H1 (cell line): ENCODE data around the gene HHIP. TPM values are rescaled to one million over a fixed set of nuclear protein-coding genes. Genes with fewer than 3 reads are reported as not detected.

Source experiments
- CTCF ChIA-PET: fragments of 300-600 bp; sonication (Branson Sonifier 250); formaldehyde crosslinking; loops from one replicate; lab custom pipeline; 2021; ENCODE audit not compliant: partially characterized antibody; lab: Charles Lee
- POLR2A ChIA-PET: fragments of 300-600 bp; sonication (Branson Sonifier 250); formaldehyde crosslinking; loops from one replicate; lab custom pipeline; 2021; ENCODE audit warnings: inconsistent platforms; ENCODE audit not compliant: partially characterized antibody; lab: Charles Lee
- DNase-seq, 2 experiments: peaks; one replicate each; pipeline versions ENCODE4 v3.0.0 to v3.0.0-alpha.2; 2010 to 2022; ENCODE audit warnings: low spot score in 2 of 2, low read depth in 1 of 2, mixed read lengths in 1 of 2
- FAIRE-seq: peaks from 2 replicates; lab custom pipeline; 2011; peaks lifted over from hg19 to GRCh38; lab: Jason Lieb, UNC
- H2AFZ ChIP-seq: 2 replicates; pipeline ENCODE4 v1.8.1; 2012; ENCODE audit warnings: low read length, inconsistent platforms
- H2AK5ac ChIP-seq: 2 replicates; pipeline ENCODE4 v1.6.1; 2013; ENCODE audit warnings: low read depth, low read length
- H2BK120ac ChIP-seq: replicated peaks from 2 replicates; pipeline ENCODE3; 2013; ENCODE audit warnings: low read depth, low read length, inconsistent platforms
- H2BK12ac ChIP-seq: 2 replicates; pipeline ENCODE4 v1.6.1; 2013; ENCODE audit warnings: low read depth, low read length
- H2BK15ac ChIP-seq: 2 replicates; pipeline ENCODE4 v1.6.1; 2013; ENCODE audit warnings: low read length
- H2BK20ac ChIP-seq: 2 replicates; pipeline ENCODE4 v1.6.1; 2013; ENCODE audit warnings: low read length
- H2BK5ac ChIP-seq: 2 replicates; pipeline ENCODE4 v1.6.1; 2013; ENCODE audit warnings: low read depth, low read length
- H3K14ac ChIP-seq: 2 replicates; pipeline ENCODE4 v1.6.1; 2013; ENCODE audit warnings: inconsistent platforms; ENCODE audit not compliant: insufficient read length
- H3K18ac ChIP-seq: 2 replicates; pipeline ENCODE4 v1.6.1; 2013; ENCODE audit warnings: low read length; ENCODE audit errors: extremely low read depth
- H3K23ac ChIP-seq: 2 replicates; pipeline ENCODE4 v1.6.1; 2013; ENCODE audit warnings: inconsistent platforms; ENCODE audit not compliant: insufficient read length
- H3K23me2 ChIP-seq: 2 replicates; pipeline ENCODE4 v1.6.1; 2013; ENCODE audit warnings: low read depth, low read length
- H3K27ac ChIP-seq: 2 replicates; pipeline ENCODE4 v1.6.1; 2011; ENCODE audit warnings: low read depth, low read length, inconsistent platforms
- H3K27me3 ChIP-seq, 4 experiments: replicated peaks in 1 of 4; 1 replicate in 1 of 4; 2 replicates in 3 of 4; pipeline versions ENCODE4 v1.6.1 to v1.8.1; 2011 to 2013; ENCODE audit warnings: low read length in 3 of 4, mild to moderate bottlenecking in 3 of 4, inconsistent platforms in 2 of 4, mixed read lengths in 2 of 4, moderate library complexity in 1 of 4; ENCODE audit not compliant: control insufficient read depth in 3 of 4, insufficient read depth in 3 of 4; ENCODE audit errors: extremely low read depth in 1 of 4
- H3K36me3 ChIP-seq, 4 experiments: 2 replicates each; pipeline versions ENCODE4 v1.6.1 to v1.8.1; 2011 to 2013; ENCODE audit warnings: mild to moderate bottlenecking in 4 of 4, low read length in 3 of 4, moderate library complexity in 2 of 4, control low read depth in 1 of 4, inconsistent platforms in 1 of 4; ENCODE audit not compliant: insufficient read depth in 4 of 4, control insufficient read depth in 2 of 4
- H3K4ac ChIP-seq: replicated peaks from 2 replicates; pipeline ENCODE3; 2013; ENCODE audit warnings: low read length, low read depth, mixed read lengths, inconsistent platforms; ENCODE audit not compliant: insufficient read length
- H3K4me1 ChIP-seq, 4 experiments: replicated peaks in 1 of 4; 1 replicate in 1 of 4; 2 replicates in 3 of 4; pipeline versions ENCODE4 v1.6.1 to v1.8.1; 2011 to 2013; ENCODE audit warnings: low read length in 3 of 4, inconsistent platforms in 2 of 4, mixed read lengths in 1 of 4; ENCODE audit not compliant: insufficient read depth in 4 of 4, control insufficient read depth in 3 of 4
- H3K4me2 ChIP-seq, 2 experiments: 2 replicates each; pipeline versions ENCODE4 v1.6.1 to v1.8.1; 2011 to 2013; ENCODE audit warnings: low read depth in 2 of 2, low read length in 2 of 2, control low read depth in 1 of 2, inconsistent platforms in 1 of 2, mild to moderate bottlenecking in 1 of 2; ENCODE audit not compliant: insufficient read depth in 1 of 2
- H3K4me3 ChIP-seq, 4 experiments: fragments of 200-600, 300-600 bp in 1 of 4; sonication (generic), shearing (Covaris generic), sonication (Bioruptor Twin) in 1 of 4; 2 replicates each; pipeline versions ENCODE4 v1.5.1 to v1.8.1; 2011 to 2016; ENCODE audit warnings: low read length in 4 of 4, low read depth in 3 of 4, control low read depth in 2 of 4, inconsistent platforms in 2 of 4, mild to moderate bottlenecking in 2 of 4, mixed read lengths in 1 of 4, moderate library complexity in 1 of 4; ENCODE audit not compliant: insufficient read depth in 2 of 4; ENCODE audit errors: extremely low read depth in 1 of 4
- H3K56ac ChIP-seq: replicated peaks from 2 replicates; pipeline ENCODE3; 2013; ENCODE audit warnings: low read depth, mild to moderate bottlenecking, mixed read lengths, low read length, inconsistent platforms; ENCODE audit not compliant: insufficient read length
- H3K79me1 ChIP-seq: 2 replicates; pipeline ENCODE4 v1.6.1; 2013; ENCODE audit warnings: low read depth, low read length, control low read depth
- H3K79me2 ChIP-seq, 2 experiments: 2 replicates each; pipeline versions ENCODE4 v1.6.1 to v1.8.1; 2012 to 2013; ENCODE audit warnings: low read length in 2 of 2, mild to moderate bottlenecking in 2 of 2, inconsistent platforms in 1 of 2; ENCODE audit not compliant: insufficient read depth in 2 of 2, control insufficient read depth in 1 of 2
- H3K9ac ChIP-seq, 4 experiments: replicated peaks in 1 of 4; 1 replicate in 1 of 4; 2 replicates in 3 of 4; pipeline versions ENCODE4 v1.6.1 to v1.8.1; 2011 to 2013; ENCODE audit warnings: low read depth in 3 of 4, low read length in 3 of 4, control low read depth in 2 of 4, mild to moderate bottlenecking in 2 of 4, moderate library complexity in 2 of 4, inconsistent platforms in 1 of 4; ENCODE audit errors: extremely low read depth in 1 of 4
- H3K9me3 ChIP-seq, 2 experiments: 2 replicates each; pipeline versions ENCODE4 v1.6.1 to v1.8.1; 2012 to 2013; ENCODE audit warnings: mild to moderate bottlenecking in 2 of 2, moderate library complexity in 2 of 2, control low read depth in 1 of 2, inconsistent platforms in 1 of 2, low read depth in 1 of 2, low read length in 1 of 2, mixed read lengths in 1 of 2; ENCODE audit not compliant: insufficient read depth in 2 of 2
- H4K20me1 ChIP-seq, 2 experiments: replicated peaks in 1 of 2; 2 replicates each; pipeline versions ENCODE3 to v1.8.1; 2011 to 2013; ENCODE audit warnings: inconsistent platforms in 2 of 2, low read length in 2 of 2, mild to moderate bottlenecking in 1 of 2; ENCODE audit not compliant: insufficient read depth in 2 of 2, control insufficient read depth in 1 of 2
- H4K5ac ChIP-seq: 2 replicates; pipeline ENCODE4 v1.6.1; 2013; ENCODE audit warnings: low read length, low read depth, mixed read lengths, inconsistent platforms; ENCODE audit not compliant: insufficient read length
- H4K8ac ChIP-seq: 2 replicates; pipeline ENCODE4 v1.8.0; 2013; ENCODE audit warnings: mild to moderate bottlenecking, moderate library complexity, low read length, inconsistent platforms; ENCODE audit not compliant: insufficient read depth; ENCODE audit errors: extremely low read depth
- H4K91ac ChIP-seq: replicated peaks from 2 replicates; pipeline ENCODE3; 2013; ENCODE audit warnings: low read length, mixed read lengths, inconsistent platforms; ENCODE audit not compliant: insufficient read length
- BRCA1 ChIP-seq: IDR thresholded peaks from 2 replicates; pipeline ENCODE4 v1.6.1; 2012; ENCODE audit warnings: low read depth, low read length, improper control_type of control experiment
- CHD2 ChIP-seq: IDR thresholded peaks from 2 replicates; pipeline ENCODE4 v1.6.1; 2012; ENCODE audit warnings: low read length, improper control_type of control experiment
- JUN ChIP-seq: IDR thresholded peaks from 2 replicates; pipeline ENCODE4 v1.6.1; 2011; ENCODE audit warnings: low read depth, mild to moderate bottlenecking, improper control_type of control experiment, low read length
- KDM5A ChIP-seq: fragments of 200-600 bp; IDR thresholded peaks from 2 replicates; pipeline ENCODE4 v1.7.1; 2012; ENCODE audit warnings: mild to moderate bottlenecking, low read length, inconsistent platforms, mixed read lengths
- POLR2AphosphoS5 ChIP-seq: IDR thresholded peaks from 2 replicates; pipeline ENCODE4 v1.6.1; 2011; ENCODE audit warnings: low read depth, low read length
- SIX5 ChIP-seq: IDR thresholded peaks from 2 replicates; pipeline ENCODE4 v1.6.1; 2011; ENCODE audit warnings: mild to moderate bottlenecking, low read depth, low read length
- SP1 ChIP-seq: IDR thresholded peaks from 2 replicates; pipeline ENCODE4 v1.6.1; 2011; ENCODE audit warnings: low read depth, low read length
- SP2 ChIP-seq: IDR thresholded peaks from 2 replicates; pipeline ENCODE4 v1.6.1; 2012; ENCODE audit warnings: mild to moderate bottlenecking, low read length, inconsistent platforms
- ZNF274 ChIP-seq: IDR thresholded peaks from 2 replicates; pipeline ENCODE4 v1.7.0; 2012; ENCODE audit warnings: low read length, borderline replicate concordance; ENCODE audit errors: extremely low read depth
- whole genome bisulfite sequencing, 2 experiments: shearing (Covaris generic) in 1 of 2; methylation state at CpG; one replicate each; pipeline versions ENCODE4 v1.1.6 to v1.1.7; 2013 to 2015; ENCODE audit warnings: low lambda C conversion rate in 2 of 2, mixed read lengths in 2 of 2, inconsistent platforms in 1 of 2, low coverage in 1 of 2, missing lambda C conversion rate in 1 of 2; ENCODE audit not compliant: insufficient replicate concordance in 2 of 2, insufficient coverage in 1 of 2, insufficient read length in 1 of 2; ENCODE audit errors: extremely low coverage in 1 of 2, missing lambda C conversion rate in 1 of 2; 5-methylcytosine and 5-hydroxymethylcytosine counted together
- polyA plus RNA-seq, 7 experiments: library from polyadenylated mRNA; depleted of rRNA in 3 of 7; stranded (reverse) in 5 of 7; unstranded in 2 of 7; fragments of >200 nt in 5 of 7; fragments of 200-250 nt in 2 of 7; gene quantifications; 1 replicate in 5 of 7; 2 replicates in 1 of 7; 4 replicates in 1 of 7; pipeline versions ENCODE4 v1.2.1 to v1.2.3, GENCODE V29; 2011 to 2013; ENCODE audit warnings: missing spikeins in 2 of 7, mixed read lengths in 2 of 7
- total RNA-seq: library from RNA; stranded (reverse); fragmentation: NEBNext Ultra II Directional; extraction: Animal tissue kit (Norgen Biotek cat#: 25700); gene quantifications from 2 replicates; pipeline ENCODE4 v1.2.1, GENCODE V29; 2021

HHIP gene
- total and polyA plus RNA-seq, 2 of the 8 experiments (the other 6 are each of a cell fraction or from before 2014, with no cell fraction given), result 0.05 to 1.3 TPM

GRCh38 chr4:144670776-144671175, 24.8 kb downstream of the HHIP start:
- no peak overlapping the region for H3K4ac ChIP-seq
- no peak overlapping the region for H2AFZ ChIP-seq
- H3K4me3 ChIP-seq, result no peak overlapping the region
- H3K23ac ChIP-seq, result no peak overlapping the region
- ChIA-PET POLR2A (no interaction called here), CTCF (interaction anchor here (1.1 to 1.5 kb wide), 2 partner anchors 18 to 59 kb away, joined by 3 to 4 read pairs; no protein-coding TSS in a partner anchor)
- H3K79me1 ChIP-seq, result no peaks in the 10 kb centered on the region
- no peak overlapping the region for H4K91ac ChIP-seq
- TF ChIP-seq SIX5 (no peak), POLR2AphosphoS5 (no peak), JUN (no peak), CHD2 (no peak), KDM5A (no peak), ZNF274 (no peak), SP1 (no peak), BRCA1 (no peak), SP2 (no peak)
- no peak overlapping the region for H2BK20ac ChIP-seq
- H2AK5ac ChIP-seq, result no peak overlapping the region
- H4K20me1 ChIP-seq, result no peaks in the 10 kb centered on the region
- H3K18ac ChIP-seq, result no peak overlapping the region
- no peaks in the 10 kb centered on the region for H3K27me3 ChIP-seq
- no peak overlapping the region for H2BK15ac ChIP-seq
- no peak overlapping the region for H2BK5ac ChIP-seq
- no peak overlapping the region for H4K5ac ChIP-seq
- H3K4me2 ChIP-seq, result no peak overlapping the region
- H3K79me2 ChIP-seq, result no peaks in the 10 kb centered on the region
- FAIRE-seq, result no peak
- no peak overlapping the region for H2BK12ac ChIP-seq
- no peak for DNase-seq
- no peak overlapping the region for H3K56ac ChIP-seq
- no peak overlapping the region for H3K9ac ChIP-seq
- no peaks in the 10 kb centered on the region for H3K9me3 ChIP-seq
- 90% methylated on average over 5 of the region's 5 CpGs; no CpG with 5 or more reads in 1 of the 2 experiments for WGBS, 2 experiments
- H3K4me1 ChIP-seq, result peaks cover 0 to 2% (median 0%) of the 10 kb centered on the region in 4 experiments; a peak in 1 of 7 replicates
- no peaks in the 10 kb centered on the region for H3K36me3 ChIP-seq
- H2BK120ac ChIP-seq, result no peak overlapping the region
- H4K8ac ChIP-seq, result no peak overlapping the region
- no peak overlapping the region for H3K14ac ChIP-seq
- no peaks in the 10 kb centered on the region for H3K23me2 ChIP-seq
- no peak overlapping the region for H3K27ac ChIP-seq
